IMR-90 (cell line): ENCODE data around the gene UBN2. TPM values are rescaled to one million over a fixed set of nuclear protein-coding genes. Genes with fewer than 3 reads are reported as not detected.
A peak's percentile ranks its signal among the peaks of the same experiment; 100 is the strongest.

Experiments
- ATAC-seq: fragments of 200-7000 bp; cut with Tn5 transposase; 2 replicates; pipeline ENCODE4 v1.9.1; 2020; ENCODE audit warnings: low read depth, mild to moderate bottlenecking, moderate library complexity
- BruUV-seq: library from RNA; stranded (reverse); fragments of 400-500 nt; replicated peaks from 2 replicates; lab custom pipeline; 2021; lab: Mats Ljungman, UMichigan
- CTCF ChIA-PET: fragments of 300-600 bp; formaldehyde crosslinking; extraction: SDS; loops from one replicate; lab custom pipeline; 2021; ENCODE audit warnings: antibody characterized with exemption; lab: Yijun Ruan, JAX
- POLR2A ChIA-PET: fragments of 300-600 bp; sonication (Branson Sonifier 250); formaldehyde crosslinking; loops from one replicate; lab custom pipeline; 2022; ENCODE audit warnings: antibody characterized with exemption; ENCODE audit not compliant: unreplicated experiment; lab: Charles Lee
- DNase-seq: peaks from one replicate; pipeline ENCODE4 v3.0.0; 2013
- H2AFZ ChIP-seq: replicated peaks from 2 replicates; pipeline ENCODE3; 2013; ENCODE audit warnings: low read length, mild to moderate bottlenecking; ENCODE audit not compliant: poor library complexity
- H2AK5ac ChIP-seq: 2 replicates; pipeline ENCODE4 v1.6.1; 2013; ENCODE audit warnings: low read depth, low read length, inconsistent platforms
- H2AK9ac ChIP-seq: replicated peaks from 2 replicates; pipeline ENCODE3; 2013; ENCODE audit warnings: mild to moderate bottlenecking, low read depth, low read length, moderate library complexity; ENCODE audit not compliant: poor library complexity
- H2BK120ac ChIP-seq: 2 replicates; pipeline ENCODE4 v1.6.1; 2013; ENCODE audit warnings: low read depth, low read length, inconsistent platforms
- H2BK15ac ChIP-seq: 3 replicates; pipeline ENCODE4 v1.6.1; 2013; ENCODE audit warnings: low read depth, low read length, inconsistent platforms
- H2BK20ac ChIP-seq: 2 replicates; pipeline ENCODE4 v1.6.1; 2013; ENCODE audit warnings: low read depth, mild to moderate bottlenecking, inconsistent platforms, low read length, moderate library complexity
- H2BK5ac ChIP-seq: 2 replicates; pipeline ENCODE4 v1.6.1; 2013; ENCODE audit warnings: mild to moderate bottlenecking, low read depth, low read length, inconsistent platforms; ENCODE audit not compliant: poor library complexity, severe bottlenecking
- H3K14ac ChIP-seq: replicated peaks from 2 replicates; pipeline ENCODE4 v1.6.1; 2013; ENCODE audit warnings: low read depth, low read length, inconsistent platforms
- H3K18ac ChIP-seq: 2 replicates; pipeline ENCODE4 v1.6.1; 2013; ENCODE audit warnings: low read depth, low read length, control low read depth
- H3K23ac ChIP-seq: 2 replicates; pipeline ENCODE4 v1.6.1; 2013; ENCODE audit warnings: low read depth, low read length, inconsistent platforms
- H3K27ac ChIP-seq: 2 replicates; pipeline ENCODE4 v1.5.1; 2013; ENCODE audit warnings: mild to moderate bottlenecking, control low read depth, low read length; ENCODE audit not compliant: insufficient read depth
- H3K27me3 ChIP-seq: 2 replicates; pipeline ENCODE4 v1.6.1; 2013; ENCODE audit warnings: low read length; ENCODE audit not compliant: control insufficient read depth, insufficient read depth
- H3K36me3 ChIP-seq: 2 replicates; pipeline ENCODE4 v1.6.1; 2013; ENCODE audit warnings: low read length, mixed read lengths; ENCODE audit not compliant: control insufficient read depth, insufficient read depth
- H3K4ac ChIP-seq: 2 replicates; pipeline ENCODE4 v1.6.1; 2013; ENCODE audit warnings: low read depth, low read length, inconsistent platforms
- H3K4me1 ChIP-seq: 2 replicates; pipeline ENCODE4 v1.6.1; 2013; ENCODE audit warnings: low read length, mixed read lengths; ENCODE audit not compliant: control insufficient read depth, insufficient read depth
- H3K4me2 ChIP-seq: 2 replicates; pipeline ENCODE4 v1.6.1; 2013; ENCODE audit warnings: low read depth, mild to moderate bottlenecking, control low read depth, low read length, moderate library complexity
- H3K4me3 ChIP-seq: 2 replicates; pipeline ENCODE4 v1.5.1; 2013; ENCODE audit warnings: low read depth, mild to moderate bottlenecking, control low read depth, low read length, moderate library complexity; ENCODE audit not compliant: insufficient read depth
- H3K56ac ChIP-seq: 2 replicates; pipeline ENCODE4 v1.6.1; 2013; ENCODE audit warnings: low read length, inconsistent platforms; ENCODE audit not compliant: insufficient read depth; ENCODE audit errors: extremely low read depth
- H3K79me1 ChIP-seq, 2 experiments: 2 replicates each; pipeline ENCODE4 v1.6.1; 2013; ENCODE audit warnings: low read length in 2 of 2, inconsistent platforms in 1 of 2, low read depth in 1 of 2
- H3K9ac ChIP-seq: 2 replicates; pipeline ENCODE4 v1.6.1; 2013; ENCODE audit warnings: low read depth, low read length, control low read depth
- H3K9me1 ChIP-seq: 2 replicates; pipeline ENCODE4 v1.6.1; 2013; ENCODE audit warnings: low read length, inconsistent platforms; ENCODE audit not compliant: insufficient read depth
- H3K9me3 ChIP-seq: 2 replicates; pipeline ENCODE4 v1.6.1; 2013; ENCODE audit warnings: low read length; ENCODE audit not compliant: control insufficient read depth, insufficient read depth
- H4K20me1 ChIP-seq: 2 replicates; pipeline ENCODE4 v1.6.1; 2013; ENCODE audit warnings: low read length, inconsistent platforms; ENCODE audit not compliant: insufficient read depth
- H4K5ac ChIP-seq: 2 replicates; pipeline ENCODE4 v1.6.1; 2013; ENCODE audit warnings: mild to moderate bottlenecking, low read depth, low read length, control low read depth
- H4K8ac ChIP-seq, 2 experiments: 2 replicates each; pipeline ENCODE4 v1.6.1; 2013; ENCODE audit warnings: low read depth in 2 of 2, low read length in 2 of 2, control low read depth in 1 of 2, inconsistent platforms in 1 of 2
- H4K91ac ChIP-seq: 2 replicates; pipeline ENCODE4 v1.6.1; 2013; ENCODE audit warnings: low read depth, low read length, inconsistent platforms; ENCODE audit not compliant: insufficient read depth
- BHLHE40 ChIP-seq: fragments of 150-350 bp; IDR thresholded peaks from 2 replicates; pipeline ENCODE4 v1.6.1; 2016; ENCODE audit warnings: mild to moderate bottlenecking, low read depth, low read length
- CHD1 ChIP-seq: IDR thresholded peaks from 2 replicates; pipeline ENCODE4 v1.6.1; 2012; ENCODE audit warnings: low read depth, low read length, improper control_type of control experiment
- MAZ ChIP-seq: IDR thresholded peaks from 2 replicates; pipeline ENCODE4 v1.6.1; 2012; ENCODE audit warnings: low read depth, mild to moderate bottlenecking, low read length, improper control_type of control experiment, moderate library complexity, borderline replicate concordance
- MXI1 ChIP-seq: IDR thresholded peaks from 2 replicates; pipeline ENCODE4 v1.6.1; 2012; ENCODE audit warnings: low read depth, mild to moderate bottlenecking, low read length, moderate library complexity, borderline replicate concordance
- NFE2L2 ChIP-seq: fragments of 150-350 bp; IDR thresholded peaks from 2 replicates; pipeline ENCODE4 v1.6.1; 2016; ENCODE audit warnings: low read depth, mild to moderate bottlenecking, low read length
- POLR2A ChIP-seq: IDR thresholded peaks from 2 replicates; pipeline ENCODE4 v1.6.1; 2012; ENCODE audit warnings: mild to moderate bottlenecking, low read depth, low read length
- RAD21 ChIP-seq: IDR thresholded peaks from 2 replicates; pipeline ENCODE4 v1.6.1; 2012; ENCODE audit warnings: low read length, improper control_type of control experiment
- RCOR1 ChIP-seq: IDR thresholded peaks from 2 replicates; pipeline ENCODE4 v1.6.1; 2012; ENCODE audit warnings: mild to moderate bottlenecking, low read length, improper control_type of control experiment; ENCODE audit not compliant: insufficient replicate concordance
- SMC3 ChIP-seq: fragments of 150-350 bp; IDR thresholded peaks from 2 replicates; pipeline ENCODE4 v1.6.1; 2016; ENCODE audit warnings: low read depth, mild to moderate bottlenecking, antibody characterized with exemption, low read length, moderate library complexity
- WGBS, 2 experiments: methylation state at CpG; one replicate each; pipeline versions ENCODE4 v1.1.5 to v1.1.7; 2013; ENCODE audit warnings: missing lambda C conversion rate in 2 of 2; ENCODE audit not compliant: insufficient read length in 1 of 2; ENCODE audit errors: extremely low coverage in 2 of 2; 5-methylcytosine and 5-hydroxymethylcytosine counted together
- dilution Hi-C: fragments of 300-500 bp; cut with HindIII; formaldehyde crosslinking; loops from one replicate; pipeline ENCODE4 v1.14.3; 2018; ENCODE audit warnings: low sequenced_read_pairs; ENCODE audit not compliant: unreplicated experiment
- in situ Hi-C: fragments of 300-500 bp; cut with MboI; formaldehyde crosslinking; loops from 3 replicates; pipeline ENCODE4 v1.14.3; 2019; ENCODE audit warnings: low sequenced_read_pairs, inconsistent platforms, mixed read lengths
- intact Hi-C: fragments of 100-400 bp; cut with micrococcal nuclease; formaldehyde crosslinking; loops from 2 replicates; pipeline ENCODE4 v1.10.0; 2022
- polyA plus RNA-seq, 3 experiments: library from polyadenylated mRNA; depleted of rRNA; stranded (reverse); fragments of >200 nt; gene quantifications; 2 replicates each; pipeline ENCODE4 v1.2.3, GENCODE V29; 2012; ENCODE audit warnings: low replicate concordance in 1 of 3
- total RNA-seq: library from RNA; depleted of rRNA; stranded (reverse); fragments of >200 nt; gene quantifications from 2 replicates; pipeline ENCODE4 v1.2.3, GENCODE V29; 2012
- TF ChIP-seq, protein P1 (sequence below): fragments of 150-350 bp; IDR thresholded peaks from 2 replicates; pipeline ENCODE4 v1.6.1; 2017; ENCODE audit warnings: mild to moderate bottlenecking, antibody characterized with exemption, low read length, low read depth
- TF ChIP-seq, protein P2 (sequence below): conservative IDR thresholded peaks from 2 replicates; pipeline ENCODE4 v1.5.1; 2012; ENCODE audit warnings: mild to moderate bottlenecking, low read depth, low read length, improper control_type of control experiment

Gene UBN2
- total and polyA plus RNA-seq, 2 of the 4 experiments (the other 2 are of a cell fraction): 1.6 to 2.3 TPM

DNA sequence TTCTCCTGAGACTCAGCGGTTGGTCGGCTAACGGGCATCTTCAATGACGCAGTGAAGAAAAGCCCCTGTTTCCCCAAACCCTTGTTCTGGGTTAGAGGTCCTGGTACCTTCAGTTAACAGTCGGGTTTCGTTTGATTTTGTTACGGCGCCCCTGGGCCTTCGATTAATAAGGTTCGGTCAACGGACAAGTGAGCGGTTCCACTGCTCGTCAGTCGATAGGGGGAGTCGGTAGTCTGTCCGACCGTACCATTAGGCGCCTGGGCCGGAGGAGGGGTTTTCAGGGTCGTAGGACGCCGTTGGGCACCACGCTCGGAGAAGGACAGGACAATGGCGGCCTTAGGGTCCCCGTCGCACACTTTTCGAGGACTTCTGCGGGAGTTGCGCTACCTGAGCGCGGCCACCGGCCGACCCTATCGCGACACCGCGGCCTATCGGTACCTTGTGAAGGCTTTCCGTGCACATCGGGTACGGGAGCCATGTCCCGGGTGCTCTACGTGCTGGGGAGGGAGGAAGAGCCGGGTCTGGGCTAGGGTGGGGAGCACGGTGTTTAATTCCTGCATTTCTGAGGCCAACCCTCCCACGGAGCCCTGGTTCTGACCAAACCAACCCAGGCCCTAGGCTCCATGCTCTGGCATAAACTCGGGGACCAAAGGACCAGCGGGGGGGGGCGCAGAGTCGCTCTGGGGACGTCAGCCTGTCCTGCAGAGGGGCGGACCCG, 110.2 kb downstream of the UBN2 start, which contains the start of gene FMC1:
Gene FMC1 (plus strand): TSS at position 280 of the 718 bp plus-strand sequence. CDS start 48 bp downstream, at position 328.
- H2BK120ac ChIP-seq: peak within 1 kb of the TSS; percentile 78
- H4K20me1 ChIP-seq: no peaks in the 10 kb centered on the region; the same call in 1 of the 2 replicates
- dilution Hi-C loops (no loop called here), intact Hi-C loops (loop anchor here (5.0 kb wide), 1 partner anchor 661 kb away; no protein-coding TSS in a partner anchor), in situ Hi-C loops (no loop called here)
- H4K91ac ChIP-seq: peak within 1 kb of the TSS; percentile 95
- BruUV-seq: no TSS peak
- H2BK5ac ChIP-seq: peak within 1 kb of the TSS; percentile 88
- peak within 1 kb of the TSS; percentile 2 to 98 for H4K8ac ChIP-seq
- peak within 1 kb of the TSS; percentile 91 for H3K27ac ChIP-seq
- H3K9me1 ChIP-seq: no peaks in the 10 kb centered on the region
- H3K56ac ChIP-seq: peak within 1 kb of the TSS; percentile 96
- H3K4me1 ChIP-seq: no peaks in the 10 kb centered on the region; the same call in 1 of the 2 replicates
- H3K9me3 ChIP-seq: no peaks in the 10 kb centered on the region
- ChIA-PET CTCF (no interaction called here), POLR2A (no interaction called here)
- H3K27me3 ChIP-seq: no peaks in the 10 kb centered on the region
- peaks cover 2% of the 10 kb centered on the region; the same call in 1 of the 2 replicates for H3K36me3 ChIP-seq
- H3K4ac ChIP-seq: peak within 1 kb of the TSS; percentile 91
- peak within 1 kb of the TSS; percentile 88 for H3K9ac ChIP-seq
- H2AFZ ChIP-seq: peak within 1 kb of the TSS; percentile 99
- H2BK15ac ChIP-seq: peak within 1 kb of the TSS; percentile 13; the same call in 1 of the 3 replicates
- TF ChIP-seq CHD1: peak; percentile 59; the same call in 1 of the 2 replicates
- TF ChIP-seq, protein P1, sequence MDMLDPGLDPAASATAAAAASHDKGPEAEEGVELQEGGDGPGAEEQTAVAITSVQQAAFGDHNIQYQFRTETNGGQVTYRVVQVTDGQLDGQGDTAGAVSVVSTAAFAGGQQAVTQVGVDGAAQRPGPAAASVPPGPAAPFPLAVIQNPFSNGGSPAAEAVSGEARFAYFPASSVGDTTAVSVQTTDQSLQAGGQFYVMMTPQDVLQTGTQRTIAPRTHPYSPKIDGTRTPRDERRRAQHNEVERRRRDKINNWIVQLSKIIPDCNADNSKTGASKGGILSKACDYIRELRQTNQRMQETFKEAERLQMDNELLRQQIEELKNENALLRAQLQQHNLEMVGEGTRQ: no peak
- no peak for TF ChIP-seq SMC3
- TF ChIP-seq RAD21: no peak
- TF ChIP-seq NFE2L2: no peak
- TF ChIP-seq RCOR1: no peak
- peak; percentile 97 for TF ChIP-seq BHLHE40
- peak; percentile 71; the same call in 1 of the 2 replicates for TF ChIP-seq POLR2A
- peak; percentile 51; the same call in 1 of the 2 replicates for TF ChIP-seq MXI1
- TF ChIP-seq, protein P2, sequence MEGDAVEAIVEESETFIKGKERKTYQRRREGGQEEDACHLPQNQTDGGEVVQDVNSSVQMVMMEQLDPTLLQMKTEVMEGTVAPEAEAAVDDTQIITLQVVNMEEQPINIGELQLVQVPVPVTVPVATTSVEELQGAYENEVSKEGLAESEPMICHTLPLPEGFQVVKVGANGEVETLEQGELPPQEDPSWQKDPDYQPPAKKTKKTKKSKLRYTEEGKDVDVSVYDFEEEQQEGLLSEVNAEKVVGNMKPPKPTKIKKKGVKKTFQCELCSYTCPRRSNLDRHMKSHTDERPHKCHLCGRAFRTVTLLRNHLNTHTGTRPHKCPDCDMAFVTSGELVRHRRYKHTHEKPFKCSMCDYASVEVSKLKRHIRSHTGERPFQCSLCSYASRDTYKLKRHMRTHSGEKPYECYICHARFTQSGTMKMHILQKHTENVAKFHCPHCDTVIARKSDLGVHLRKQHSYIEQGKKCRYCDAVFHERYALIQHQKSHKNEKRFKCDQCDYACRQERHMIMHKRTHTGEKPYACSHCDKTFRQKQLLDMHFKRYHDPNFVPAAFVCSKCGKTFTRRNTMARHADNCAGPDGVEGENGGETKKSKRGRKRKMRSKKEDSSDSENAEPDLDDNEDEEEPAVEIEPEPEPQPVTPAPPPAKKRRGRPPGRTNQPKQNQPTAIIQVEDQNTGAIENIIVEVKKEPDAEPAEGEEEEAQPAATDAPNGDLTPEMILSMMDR: peak; percentile 29; the same call in 1 of the 2 replicates
- peak; percentile 67; the same call in 1 of the 2 replicates for TF ChIP-seq MAZ
- H3K4me3 ChIP-seq: peak within 1 kb of the TSS; percentile 64
- peak within 1 kb of the TSS; percentile 95 for H3K23ac ChIP-seq
- peak within 1 kb of the TSS; percentile 83 for H2AK5ac ChIP-seq
- WGBS, 2 experiments: 0% methylated on average over 40 of the region's 54 CpGs; no CpG with 5 or more reads in 1 of the 2 experiments
- H3K4me2 ChIP-seq: peak within 1 kb of the TSS; percentile 87
- peak within 1 kb of the TSS; percentile 97 for H3K14ac ChIP-seq
- H3K18ac ChIP-seq: peak within 1 kb of the TSS; percentile 25
- H2BK20ac ChIP-seq: no peak within 1 kb of the TSS; the same call in 1 of the 2 replicates
- peaks cover 7 to 19% of the 10 kb centered on the region in 2 experiments for H3K79me1 ChIP-seq
- H2AK9ac ChIP-seq: peak within 1 kb of the TSS; percentile 98
- H4K5ac ChIP-seq: peak within 1 kb of the TSS; percentile 73
- DNase-seq: peak; percentile 94
- ATAC-seq: peak; percentile 83
